ENCODE measurements around the gene TXNL1. TPM values are rescaled to one million over a fixed set of nuclear protein-coding genes. Genes with fewer than 3 reads are reported as not detected.

The TXNL1 gene
- total and polyA plus RNA-seq, 2 of the 13 experiments (the other 11 are each of a cell fraction or from before 2014, with no cell fraction given), result 41.9 to 73.1 TPM

GRCh38 chr18:56650944-56651770 lies 12.8 kb upstream of the TXNL1 start, which contains the start of gene WDR7 (continued):
- TF ChIP-seq U2AF1 (optimal IDR thresholded peaks at IDR 0.05; ENCODE audit: low read depth, low read length), result no peak
- no peak for TF ChIP-seq REXO4 (CRISPR knock-in tag; IDR thresholded peaks at IDR 0.05; ENCODE audit: borderline replicate concordance)
- peak; percentile 94 for TF ChIP-seq ZNF280B (CRISPR knock-in tag; IDR thresholded peaks at IDR 0.05; ENCODE audit: borderline replicate concordance)
- TF ChIP-seq DRAP1 (CRISPR knock-in tag; IDR thresholded peaks at IDR 0.05), result no peak
- TF ChIP-seq IRF1 (CRISPR knock-in tag; IDR thresholded peaks at IDR 0.05; ENCODE audit: low read depth), result peak; percentile 84; the same call in 1 of the 2 replicates
- no peak for TF ChIP-seq GZF1 (CRISPR knock-in tag; IDR thresholded peaks at IDR 0.05)
- TF ChIP-seq XBP1 (CRISPR knock-in tag; IDR thresholded peaks at IDR 0.05), result no peak
- TF ChIP-seq PRPF4 (IDR thresholded peaks at IDR 0.05; ENCODE audit: low read depth, low read length, poor library complexity, severe bottlenecking), result no peak
- TF ChIP-seq RFXANK (CRISPR knock-in tag; IDR thresholded peaks at IDR 0.05), result no peak
- no peak for TF ChIP-seq JDP2 (CRISPR knock-in tag; IDR thresholded peaks at IDR 0.05; ENCODE audit: borderline replicate concordance)
- peak; percentile 62 for TF ChIP-seq ARNTL (CRISPR knock-in tag; IDR thresholded peaks at IDR 0.05)
- no peak for TF ChIP-seq TCF7 (IDR thresholded peaks at IDR 0.05; ENCODE audit: low read depth)
- no peak for TF ChIP-seq CENPBD1 (CRISPR knock-in tag; IDR thresholded peaks at IDR 0.05; ENCODE audit: borderline replicate concordance, low read depth)
- 0 out of 2 replicates have a peak, but pooled peaks have one; percentile 71 for TF ChIP-seq MIER3 (CRISPR knock-in tag; IDR thresholded peaks at IDR 0.05; ENCODE audit: borderline replicate concordance)
- no peak for TF ChIP-seq ZBTB7A (CRISPR knock-in tag; IDR thresholded peaks at IDR 0.05)
- no peak for TF ChIP-seq AFF4 (CRISPR knock-in tag; IDR thresholded peaks at IDR 0.05)
- no peak for TF ChIP-seq TEAD2 (CRISPR knock-in tag; IDR thresholded peaks at IDR 0.05)

Data from HepG2 (cell line).